Measurements from ENCODE around the gene TGFA.

TGFA gene

DNA sequence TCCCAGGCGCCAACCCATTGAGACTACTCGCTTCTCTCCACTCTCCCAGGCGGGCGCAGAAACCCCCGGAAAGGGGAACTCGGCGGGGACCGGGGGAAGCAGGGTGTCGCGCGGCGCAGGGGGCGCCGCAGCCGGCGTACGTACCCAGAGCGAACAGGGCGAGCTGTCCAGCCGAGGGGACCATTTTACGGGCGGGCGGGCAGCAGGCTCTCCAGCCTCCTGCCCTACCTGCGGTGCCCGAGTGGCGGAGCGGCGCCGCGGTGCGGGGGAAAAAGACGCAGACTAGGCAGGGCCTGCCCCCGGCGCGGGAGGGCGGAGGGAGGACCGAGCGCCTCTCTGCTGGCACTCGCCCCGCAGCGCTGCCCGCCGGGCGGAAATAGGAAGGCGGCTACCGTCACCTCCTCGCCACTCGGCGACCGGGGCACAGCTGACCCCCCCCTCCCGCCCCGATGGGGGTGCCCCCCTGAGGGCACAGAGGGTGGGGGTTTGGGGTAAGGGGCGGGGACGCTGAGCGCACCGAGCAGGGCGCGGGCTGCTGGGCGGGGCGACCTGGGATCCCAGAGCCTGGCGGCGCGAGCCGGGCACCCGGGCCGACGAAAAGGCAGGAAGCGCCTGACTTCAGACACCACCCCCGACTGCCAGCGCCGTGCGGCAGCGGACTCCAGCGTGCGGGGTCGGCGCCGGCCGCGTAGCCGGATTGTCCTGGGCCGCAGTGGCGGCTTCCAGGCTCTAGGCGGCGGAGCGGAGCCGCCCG is at the start of gene TGFA:
Gene TGFA (minus strand): TSS at position 243 of the 754 bp plus-strand sequence. CDS start 59 bp downstream, at position 184.
- peak; percentile 79 for DNase-seq

DNA sequence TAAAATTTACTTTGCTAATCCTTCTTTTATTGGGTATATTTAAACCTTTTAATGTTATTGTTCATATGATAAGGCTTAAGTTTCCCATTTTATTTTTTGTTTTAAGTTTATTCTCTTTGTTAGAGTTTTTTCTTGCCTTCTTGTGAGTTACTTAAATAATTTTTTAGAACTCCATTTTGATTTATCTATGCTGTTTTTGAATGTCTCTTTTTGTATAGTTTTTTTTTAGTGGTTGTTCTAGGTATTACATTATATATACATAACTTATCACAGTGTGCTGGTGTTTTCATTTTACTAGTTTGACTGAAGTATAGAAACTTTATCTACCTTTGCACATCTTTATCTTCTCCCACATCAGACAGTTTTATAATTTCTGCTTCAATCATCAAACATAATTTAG is 49.4 kb upstream of the TGFA start:
- DNase-seq: no peak

DNA sequence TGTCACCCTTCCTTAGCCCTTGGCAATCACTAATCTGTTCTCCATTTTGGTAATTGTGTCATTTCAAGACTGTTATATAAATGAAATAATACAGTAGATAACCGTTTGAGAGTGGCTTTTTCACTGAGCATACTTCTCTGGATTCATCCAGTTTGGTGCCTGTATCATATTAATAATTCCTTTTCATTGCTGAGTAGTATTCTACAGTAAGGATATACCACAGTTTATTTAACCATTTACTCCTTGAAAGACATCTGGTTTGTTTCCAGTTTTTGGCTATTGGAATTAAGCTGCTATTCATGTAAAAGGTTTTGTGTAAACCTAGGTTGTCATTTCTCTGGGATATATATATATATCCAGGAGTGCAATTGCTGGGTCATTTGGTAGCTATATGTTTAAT is 44.6 kb upstream of the TGFA start:
- no peak for DNase-seq

DNA sequence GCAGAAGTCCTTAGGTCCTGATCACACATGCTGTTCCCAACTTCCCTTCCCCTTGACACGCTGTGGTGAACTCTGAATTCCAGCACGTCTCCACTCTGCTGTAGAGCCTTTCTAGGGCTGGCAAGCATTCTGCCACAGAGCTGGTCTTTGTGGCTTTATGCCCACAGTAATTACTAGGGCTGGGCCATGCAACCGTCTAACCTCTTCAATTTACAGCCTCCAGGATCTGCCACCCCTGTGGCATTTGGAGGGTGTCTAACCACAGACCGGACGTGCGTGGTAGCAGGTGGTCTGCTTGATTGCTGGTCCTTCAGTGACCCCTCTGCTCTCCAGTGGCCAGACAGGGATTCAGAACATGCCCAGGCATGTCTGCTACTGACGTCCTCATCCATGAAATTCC is 43.1 kb upstream of the TGFA start:
- DNase-seq: no peak

DNA sequence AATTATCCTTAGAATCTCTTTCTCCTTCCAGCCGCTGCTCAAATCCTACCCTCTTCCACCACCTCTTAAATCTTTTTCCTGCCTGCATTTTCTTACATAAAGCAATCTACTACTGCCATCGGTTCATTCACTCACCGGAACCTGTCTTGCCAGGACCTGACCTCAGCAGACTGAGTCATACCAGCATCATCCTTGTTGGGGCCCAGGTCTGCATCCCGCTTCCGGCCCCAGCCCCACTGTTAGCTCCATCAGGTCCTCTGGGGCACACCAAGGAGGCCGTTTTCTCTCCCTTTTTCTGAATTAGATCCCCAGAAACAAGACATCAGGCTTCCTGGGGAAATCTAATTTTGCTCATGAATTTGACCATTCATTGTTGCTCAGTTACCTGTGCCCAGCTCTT is 42.7 kb upstream of the TGFA start:
- DNase-seq: no peak

DNA sequence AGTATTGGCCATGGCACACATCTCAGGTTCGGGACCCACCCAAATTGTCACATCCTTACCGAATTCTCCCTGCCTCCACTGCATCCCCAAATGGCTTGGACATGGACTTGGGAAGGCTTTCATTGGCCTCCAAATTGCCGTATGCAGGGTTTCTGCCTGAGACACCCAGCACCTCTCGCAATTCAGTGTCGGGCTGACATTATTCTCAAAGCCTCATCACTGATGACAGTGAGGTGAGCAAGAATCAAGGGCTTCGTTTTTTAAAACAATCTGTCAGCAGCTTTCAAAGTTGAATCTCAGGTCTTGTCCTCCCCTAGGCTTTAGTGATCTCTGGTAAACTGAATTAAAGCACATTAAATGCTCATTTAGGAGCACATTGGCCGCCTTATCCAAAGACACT is 29.5 kb upstream of the TGFA start:
- no peak for DNase-seq

DNA sequence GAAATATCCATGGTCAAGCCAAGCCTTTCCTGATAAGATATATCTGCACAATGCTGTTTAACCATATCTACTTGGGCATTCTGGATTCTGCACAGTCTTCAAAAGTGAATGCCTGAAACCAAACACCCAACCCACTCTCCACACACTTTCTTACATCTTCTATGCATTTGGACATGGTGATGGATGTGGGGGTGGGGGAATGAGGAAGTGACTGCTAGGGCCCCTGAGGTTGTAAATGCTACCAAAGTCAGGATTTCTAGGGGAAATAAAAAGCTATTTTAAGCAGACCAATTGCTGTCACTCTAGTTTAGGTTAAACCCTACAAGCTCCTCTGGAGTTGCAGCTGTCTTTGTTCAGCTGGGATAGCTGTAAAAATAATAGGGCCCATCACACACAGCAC is 26.7 kb upstream of the TGFA start:
- no peak for DNase-seq

DNA sequence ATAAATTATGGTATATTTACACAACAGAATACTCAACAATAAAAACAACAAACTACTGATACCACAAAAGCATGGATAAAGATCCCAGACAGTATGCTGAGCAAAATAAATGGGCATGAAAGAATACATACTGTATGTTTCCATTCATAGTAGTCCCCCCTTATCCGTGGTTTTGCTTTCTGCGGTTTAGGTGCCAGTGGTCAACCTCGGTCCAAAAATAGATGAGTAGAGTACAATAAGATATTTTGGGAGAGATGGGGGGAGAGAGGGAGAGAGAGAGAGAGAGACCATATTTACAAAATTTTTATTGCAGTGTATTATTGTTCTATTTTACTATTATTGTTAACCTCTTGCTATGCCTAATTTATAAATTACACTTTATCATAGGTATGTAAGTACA is 21.0 kb upstream of the TGFA start:
- DNase-seq: no peak

DNA sequence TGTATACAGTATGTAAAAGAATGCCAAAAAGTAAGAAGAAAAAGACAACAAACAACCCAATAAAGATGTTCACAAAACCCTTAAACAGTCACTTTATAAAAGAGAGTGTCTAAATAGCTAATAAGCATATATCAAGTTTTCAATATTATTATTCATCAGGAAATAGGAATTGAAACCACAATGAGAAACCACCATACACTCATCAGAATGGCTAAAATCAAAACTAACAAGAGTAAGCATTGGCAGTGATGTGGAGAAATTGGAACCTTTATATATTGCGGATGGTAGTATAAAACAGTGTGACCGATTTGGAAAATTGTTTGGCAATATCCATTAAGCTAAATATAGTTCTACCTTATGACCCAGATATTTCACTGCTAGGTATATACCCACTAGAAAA is 20.5 kb upstream of the TGFA start:
- DNase-seq: no peak

DNA sequence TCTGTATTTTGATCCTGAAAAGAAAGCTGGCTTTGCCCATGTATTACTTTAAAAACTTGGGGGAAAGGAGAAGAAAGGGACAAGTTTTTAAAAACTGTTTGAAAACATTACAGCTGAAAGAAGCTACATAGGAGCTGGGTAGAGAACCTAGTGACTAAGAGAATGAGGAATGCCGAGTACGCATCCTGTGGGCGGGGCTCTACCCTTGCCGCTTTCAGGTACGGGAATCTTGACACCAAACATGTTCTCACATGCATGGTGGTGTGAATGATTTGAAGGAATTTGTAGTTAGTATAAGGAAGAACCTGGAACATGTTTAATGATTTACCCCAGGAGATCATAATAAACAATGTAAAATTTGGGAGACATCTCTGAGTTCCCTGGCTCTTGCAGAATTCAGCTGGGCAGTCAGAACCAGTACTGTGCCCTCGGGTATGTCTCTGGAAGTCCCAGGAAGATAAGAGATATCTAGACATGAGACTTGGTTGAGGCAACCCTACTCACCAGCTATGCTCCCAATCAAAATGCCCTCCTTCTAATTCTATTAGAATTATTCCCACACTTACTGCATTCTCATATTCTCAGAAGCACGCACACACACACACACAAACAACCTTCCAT is 16.5 kb upstream of the TGFA start:
- DNase-seq: no peak

DNA sequence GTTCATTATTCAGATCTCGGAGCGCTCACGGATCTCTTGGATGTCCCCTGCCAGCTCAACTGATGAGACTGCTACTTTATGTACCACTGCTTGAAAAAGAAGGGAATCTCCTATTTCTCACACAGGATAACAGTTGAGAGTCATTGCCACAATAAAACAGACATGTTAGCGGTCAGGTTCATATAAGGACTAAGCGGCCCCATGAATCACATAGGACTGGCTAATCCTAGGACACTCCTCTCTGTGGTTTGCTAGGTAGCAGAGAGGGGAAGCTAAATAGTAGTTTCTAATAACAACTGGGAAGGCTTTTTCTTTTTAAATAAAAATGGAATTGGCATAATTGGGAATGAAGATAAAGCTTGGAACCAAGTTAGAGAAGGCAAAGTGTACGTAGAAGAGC is 15.9 kb upstream of the TGFA start:
- DNase-seq: no peak

DNA sequence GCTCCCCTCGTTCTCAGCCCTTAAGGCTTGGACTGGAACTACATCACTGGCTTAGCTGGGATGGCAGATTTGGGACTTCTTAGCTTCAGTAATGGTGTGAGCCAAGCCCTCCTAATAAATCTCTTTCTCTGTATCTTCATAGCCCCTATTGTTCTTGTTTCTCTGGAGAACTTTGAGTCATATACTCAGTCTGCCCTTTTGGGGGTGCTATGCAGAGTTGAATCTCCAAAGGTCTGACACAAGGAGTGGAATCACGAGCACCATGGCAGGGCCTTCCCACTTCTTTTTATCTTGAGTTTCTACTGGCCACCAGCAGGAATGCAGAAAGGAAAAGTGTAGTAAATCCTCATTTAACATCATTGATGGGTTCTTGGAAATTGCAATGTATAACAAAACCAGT is 13.3 kb upstream of the TGFA start:
- no peak for DNase-seq

DNA sequence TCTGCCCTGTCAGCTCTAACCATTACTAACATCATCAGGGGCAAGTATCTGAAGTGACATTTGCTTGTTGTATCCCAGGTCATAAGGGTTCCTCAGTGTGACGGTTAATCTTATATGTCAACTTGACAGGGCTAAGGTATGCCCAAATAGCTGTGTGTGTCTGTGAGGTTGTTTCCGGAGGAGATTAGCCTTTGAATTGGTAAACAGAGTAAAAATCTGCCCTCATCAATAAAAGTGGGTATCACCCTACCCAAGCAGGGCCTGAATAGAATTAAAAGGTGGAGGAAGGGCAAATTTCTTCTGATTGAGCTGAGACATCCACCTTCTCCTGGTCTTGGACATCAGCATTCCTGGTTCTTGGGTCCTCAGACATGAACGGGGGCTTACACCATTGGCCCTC is 12.8 kb upstream of the TGFA start:
- no peak for DNase-seq

DNA sequence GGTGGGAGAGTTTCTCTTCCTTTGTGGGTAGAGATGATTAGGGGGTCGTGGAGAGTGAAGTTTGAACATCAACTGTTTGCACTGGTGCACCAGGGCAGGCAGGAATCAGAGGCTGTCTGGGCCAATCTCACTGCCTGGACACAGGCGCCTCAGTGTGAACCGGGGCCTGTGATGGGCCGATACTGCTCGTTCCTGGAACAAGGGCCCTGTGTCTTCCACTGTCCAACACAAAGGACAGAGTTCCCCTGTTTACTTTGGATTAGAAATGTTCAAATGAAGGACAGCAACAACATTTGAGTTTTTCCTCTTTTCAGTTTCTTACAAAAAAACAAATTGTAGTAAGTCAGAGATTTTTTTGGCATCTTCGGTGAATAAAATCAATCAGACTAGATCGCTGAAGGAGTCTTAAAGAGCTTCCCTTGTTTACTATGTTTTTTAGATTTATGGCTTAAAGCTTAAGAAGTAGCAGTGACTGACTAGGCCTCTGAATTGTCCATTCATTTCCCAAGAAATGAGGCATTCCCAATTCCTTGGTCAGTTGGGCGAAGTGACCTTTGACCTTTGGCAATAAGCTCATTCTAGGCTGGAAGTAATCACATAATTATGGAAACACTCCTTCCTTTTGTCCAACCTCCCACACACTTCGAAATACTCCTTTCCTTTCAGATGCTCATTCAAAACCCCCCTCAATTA is 11.6 kb upstream of the TGFA start:
- no peak for DNase-seq

DNA sequence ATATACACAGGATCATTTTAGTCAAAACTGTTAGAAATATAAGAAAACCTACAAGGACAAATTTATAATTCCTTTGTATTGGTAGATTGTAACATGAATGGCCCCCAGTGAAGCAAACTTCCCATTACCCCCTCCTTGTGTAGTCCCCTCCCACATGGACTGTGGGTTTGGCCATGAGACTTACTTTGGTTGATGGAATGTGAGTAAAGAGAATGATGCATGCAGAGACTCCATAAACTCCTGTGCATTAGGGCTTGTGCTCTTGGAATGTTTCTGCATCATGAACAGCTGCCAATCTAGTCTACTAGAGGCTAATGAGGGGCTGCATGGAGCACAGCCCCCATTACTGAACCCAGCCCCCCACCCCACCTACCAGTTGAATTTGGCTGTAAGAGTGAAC is 8.3 kb upstream of the TGFA start:
- no peak for DNase-seq

DNA sequence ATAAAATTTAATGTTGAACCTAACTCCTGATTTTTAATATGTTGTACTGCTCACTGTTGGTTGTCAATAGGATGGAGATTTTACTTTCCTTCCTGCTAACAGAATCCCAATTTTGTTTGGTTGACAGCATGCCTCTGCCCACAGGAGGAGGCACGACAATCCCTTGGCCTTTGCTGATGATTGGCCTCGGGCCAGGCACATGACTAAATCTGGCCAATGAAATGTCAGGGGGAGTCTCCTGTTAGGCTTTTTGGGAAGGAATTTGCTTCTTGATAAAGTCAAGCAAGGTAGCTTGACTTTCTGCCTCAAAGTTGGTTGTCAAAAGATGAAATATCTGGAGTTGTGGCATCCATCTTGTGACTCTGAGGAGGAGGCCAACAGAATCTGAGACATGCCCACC is 6.8 kb upstream of the TGFA start:
- DNase-seq: no peak

DNA sequence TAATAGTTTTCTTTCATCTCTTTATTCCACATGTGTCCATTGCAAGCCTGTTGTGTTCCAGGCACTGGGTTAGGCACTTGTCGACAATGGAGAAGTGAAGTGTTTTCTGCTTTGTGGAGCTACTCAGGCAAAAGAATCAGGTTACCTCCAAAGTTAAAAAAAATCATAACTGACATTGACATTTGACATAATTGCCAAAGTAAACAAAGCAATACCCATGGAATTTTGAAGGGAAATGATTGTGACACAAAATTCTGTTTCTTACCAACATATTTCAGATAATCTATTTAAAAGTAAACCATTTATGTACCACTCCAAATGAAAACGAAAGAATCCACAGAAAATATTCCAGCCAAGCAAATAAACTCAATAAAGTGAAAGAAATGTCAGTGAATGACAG is 6.4 kb upstream of the TGFA start:
- no peak for DNase-seq

DNA sequence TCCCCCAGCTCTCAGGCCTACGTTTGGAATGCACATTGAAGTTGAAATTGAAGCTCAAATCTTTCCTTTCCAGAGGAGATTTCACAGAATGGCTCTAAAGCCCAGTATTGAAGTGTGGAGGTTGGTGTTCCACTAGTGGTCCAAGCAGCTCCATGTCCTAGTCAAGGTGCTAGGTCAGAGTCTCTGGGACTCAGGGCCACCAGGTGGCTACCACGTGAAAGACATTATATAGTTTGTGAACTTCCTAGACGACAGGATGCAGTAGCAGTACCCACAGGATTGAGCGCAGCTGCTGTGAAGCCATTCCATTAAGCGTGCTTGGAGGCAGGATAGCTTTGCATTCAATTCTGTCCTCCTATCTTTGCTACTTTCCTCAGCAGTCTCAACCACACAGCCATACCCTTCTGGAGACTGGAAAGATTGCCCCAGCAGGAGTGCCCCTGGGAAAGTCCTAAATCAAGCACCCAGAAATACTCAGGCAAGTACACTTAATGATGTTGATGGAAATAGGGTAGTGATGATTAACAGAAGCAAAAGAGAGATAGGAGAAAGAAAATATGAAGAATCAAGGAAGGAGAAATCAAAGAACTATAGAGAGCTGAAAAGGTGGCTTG is 4.7 kb upstream of the TGFA start:
- no peak for DNase-seq

DNA sequence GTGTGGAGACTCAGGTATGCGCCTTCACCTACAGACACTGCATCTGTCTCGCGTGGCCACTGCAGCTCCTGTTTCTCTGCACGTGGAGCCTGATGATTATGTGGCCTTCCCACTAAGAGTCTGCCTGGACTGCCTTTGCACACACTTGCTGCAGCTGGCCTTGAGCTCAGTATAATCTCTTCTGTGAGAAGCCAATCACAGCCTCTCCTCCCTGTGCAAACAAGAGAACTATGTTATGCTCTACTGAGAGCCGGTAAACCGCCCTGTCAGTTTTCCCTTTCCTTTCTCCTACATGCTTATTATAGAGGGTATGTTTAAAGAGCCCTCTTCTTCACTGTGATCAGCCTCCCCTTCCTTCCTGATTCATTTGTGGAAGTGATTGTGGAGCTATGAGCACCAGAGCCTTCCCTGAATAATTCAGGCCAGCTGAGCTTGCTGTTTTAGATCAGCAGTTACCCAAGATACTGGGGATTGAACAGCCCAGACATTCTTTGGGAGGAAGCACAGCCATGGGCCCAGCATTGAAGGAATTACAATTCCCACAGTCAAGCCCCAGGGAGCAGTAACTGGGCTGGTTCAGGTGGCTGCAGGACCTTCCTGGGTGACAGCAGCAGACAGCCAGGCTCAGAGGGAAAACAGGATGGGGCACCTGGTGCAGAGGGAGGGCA is 3.7 kb upstream of the TGFA start:
- no peak for DNase-seq

DNA sequence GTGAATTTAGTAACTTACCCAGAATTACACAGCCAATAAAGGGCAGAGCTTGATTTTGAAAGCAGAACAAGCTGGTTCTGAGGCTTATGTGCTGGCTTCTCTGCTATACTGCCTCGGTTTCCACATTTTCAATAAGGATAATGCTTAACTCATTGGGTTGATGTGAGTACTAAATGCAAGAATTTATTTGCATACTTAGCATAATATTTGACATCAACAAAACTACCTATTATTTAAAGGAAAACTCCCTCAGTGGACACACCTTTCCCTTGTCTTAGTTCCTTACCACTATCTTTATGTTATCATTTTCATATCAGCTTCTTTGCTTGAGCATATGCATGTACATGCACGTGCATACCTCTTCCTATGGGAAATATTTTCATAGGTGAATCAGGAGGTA is 3.0 kb upstream of the TGFA start:
- no peak for DNase-seq

DNA sequence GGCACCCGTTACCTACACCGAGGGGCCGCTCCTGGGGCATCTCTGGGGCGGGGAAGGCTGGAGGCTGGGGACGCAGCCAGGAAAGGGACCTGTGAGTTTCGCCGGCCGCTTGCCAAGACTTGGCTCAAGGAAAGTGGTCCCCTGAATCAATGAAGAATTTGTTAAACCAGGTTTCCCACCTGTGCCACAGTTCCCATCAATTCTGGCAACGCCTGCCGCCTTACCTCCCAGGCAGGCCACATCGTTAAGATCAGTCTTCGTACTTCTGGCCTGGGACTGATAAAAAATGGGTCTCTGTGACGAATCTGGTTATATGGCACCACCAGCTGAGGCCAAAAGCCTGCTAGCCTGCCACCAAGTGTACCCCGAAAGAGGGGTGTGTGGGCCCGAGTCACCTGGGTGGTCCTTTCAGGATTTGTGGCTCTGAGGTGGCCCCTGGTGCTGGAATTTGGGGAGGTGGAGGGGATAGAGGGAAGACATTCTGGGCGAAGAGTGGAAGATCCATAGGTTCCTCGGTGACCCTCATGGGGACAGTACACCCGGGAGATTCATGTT is 789 bp upstream of the TGFA start:
- DNase-seq: no peak

DNA sequence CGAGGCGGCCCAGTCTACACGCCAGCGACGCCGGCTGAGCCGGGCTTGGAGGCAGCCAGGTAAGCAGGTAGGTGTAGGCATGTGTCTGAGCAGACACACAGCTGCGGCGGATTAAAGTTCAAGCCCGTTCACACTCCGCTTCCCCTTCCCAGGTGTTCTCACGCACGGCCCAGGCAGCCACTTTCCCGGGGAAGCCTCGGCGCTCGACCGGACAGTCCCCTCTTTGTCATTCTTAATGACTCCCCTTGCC is 367 bp downstream of the TGFA start:
- DNase-seq: peak; percentile 61
